ENCODE data around the gene LY6G5B. TPM values are rescaled to one million over a fixed set of nuclear protein-coding genes. Genes with fewer than 3 reads are reported as not detected.

Gene LY6G5B
- total and polyA plus RNA-seq, 7 donors: 0.60 to 10.0 (median 6.5) TPM; not detected in 1

- Histone ChIP-seq H3K4me3 (peak overlapping the region; percentile 67 to 83 (median 78)), H3K4me1 (peaks cover 0 to 34% (median 26%) of the 10 kb centered on the region in 4 donors)
- TF ChIP-seq, protein P1, sequence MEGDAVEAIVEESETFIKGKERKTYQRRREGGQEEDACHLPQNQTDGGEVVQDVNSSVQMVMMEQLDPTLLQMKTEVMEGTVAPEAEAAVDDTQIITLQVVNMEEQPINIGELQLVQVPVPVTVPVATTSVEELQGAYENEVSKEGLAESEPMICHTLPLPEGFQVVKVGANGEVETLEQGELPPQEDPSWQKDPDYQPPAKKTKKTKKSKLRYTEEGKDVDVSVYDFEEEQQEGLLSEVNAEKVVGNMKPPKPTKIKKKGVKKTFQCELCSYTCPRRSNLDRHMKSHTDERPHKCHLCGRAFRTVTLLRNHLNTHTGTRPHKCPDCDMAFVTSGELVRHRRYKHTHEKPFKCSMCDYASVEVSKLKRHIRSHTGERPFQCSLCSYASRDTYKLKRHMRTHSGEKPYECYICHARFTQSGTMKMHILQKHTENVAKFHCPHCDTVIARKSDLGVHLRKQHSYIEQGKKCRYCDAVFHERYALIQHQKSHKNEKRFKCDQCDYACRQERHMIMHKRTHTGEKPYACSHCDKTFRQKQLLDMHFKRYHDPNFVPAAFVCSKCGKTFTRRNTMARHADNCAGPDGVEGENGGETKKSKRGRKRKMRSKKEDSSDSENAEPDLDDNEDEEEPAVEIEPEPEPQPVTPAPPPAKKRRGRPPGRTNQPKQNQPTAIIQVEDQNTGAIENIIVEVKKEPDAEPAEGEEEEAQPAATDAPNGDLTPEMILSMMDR (IDR thresholded peaks at IDR 0.05): no peak
- TF ChIP-seq POLR2A (IDR thresholded peaks at IDR 0.05): peak; percentile 71 to 75
- peak; percentile 74 to 92 (median 82) for TF ChIP-seq POLR2AphosphoS5 (IDR thresholded peaks at IDR 0.05)
- TF ChIP-seq EP300 (IDR thresholded peaks at IDR 0.05): no peak
Observed at GRCh38 chr6:31652925-31653724, 16.7 kb upstream of the LY6G5B start.

GRCh38 chr6:31654574-31655348 is 15.0 kb upstream of the LY6G5B start:
- 92 to 93% methylated on average over 8 of the region's 8 CpGs for WGBS, 2 donors
- Histone ChIP-seq H3K27ac (no peak overlapping the region), H3K27me3 (no peaks in the 10 kb centered on the region), H3K36me3 (peaks cover 0 to 25% (median 0%) of the 10 kb centered on the region in 4 donors), H3K4me3 (no peak overlapping the region), H3K9me3 (no peaks in the 10 kb centered on the region), H3K4me1 (peaks cover 0 to 47% (median 42%) of the 10 kb centered on the region in 4 donors)
- intact Hi-C loops (cut with DNase I): loop anchor here (5.0 kb wide), 1 partner anchor 543 kb away; no protein-coding TSS in a partner anchor
- TF ChIP-seq POLR2A (IDR thresholded peaks at IDR 0.05) (no peak), POLR2AphosphoS5 (IDR thresholded peaks at IDR 0.05) (no peak), EP300 (IDR thresholded peaks at IDR 0.05) (no peak)
- TF ChIP-seq, protein P1 (IDR thresholded peaks at IDR 0.05): no peak
- no peak for DNase-seq

More at GRCh38 chr6:31652925-31653724, 16.7 kb upstream of the LY6G5B start:
- DNase-seq: peak; percentile 95
- no peaks in the 10 kb centered on the region for H3K9me3 ChIP-seq
- no peaks in the 10 kb centered on the region for H3K27me3 ChIP-seq
- WGBS, 2 donors: 6 to 8% methylated on average over 37 of the region's 37 CpGs
- H3K36me3 ChIP-seq: peaks cover 14 to 38% (median 15%) of the 10 kb centered on the region in 4 donors
- H3K27ac ChIP-seq: peak overlapping the region; percentile 96 to 99 (median 98)
- intact Hi-C loops (cut with DNase I): loop anchor here (2.0 to 5.0 kb wide), 3 partner anchors 32 to 544 kb away; partner anchors contain the start of genes ATP6V1G2, NFKBIL1 and PRRC2A

- Histone ChIP-seq H3K4me1 (peaks cover 0 to 51% (median 43%) of the 10 kb centered on the region in 4 donors), H3K9me3 (no peaks in the 10 kb centered on the region), H3K4me3 (no peak within 1 kb of the TSS), H3K27me3 (no peaks in the 10 kb centered on the region), H3K36me3 (peaks cover 0 to 23% (median 0%) of the 10 kb centered on the region in 4 donors), H3K27ac (no peak within 1 kb of the TSS)
- intact Hi-C loops (cut with DNase I): no loop called here
- DNase-seq: no peak
- TF ChIP-seq EP300 (IDR thresholded peaks at IDR 0.05) (no peak), POLR2AphosphoS5 (IDR thresholded peaks at IDR 0.05) (no peak), POLR2A (IDR thresholded peaks at IDR 0.05) (no peak)
- TF ChIP-seq, protein P1 (IDR thresholded peaks at IDR 0.05): no peak
- 39 to 75% methylated on average over 8 of the region's 8 CpGs for WGBS, 2 donors
Observed at GRCh38 chr6:31655349-31656237, 14.2 kb upstream of the LY6G5B start, which contains the start of gene APOM. Gene APOM (plus strand): TSS chr6:31655894. CDS start chr6:31655967, 73 bp downstream.

Data from sigmoid colon (tissue), 7 donors.